HG03095 (cell line): ENCODE measurements around the gene CAMK1D.
"Not testable (repeated sequence)": the region's sequence is repeated elsewhere in the genome, so short reads cannot be mapped to it uniquely, and the experiment has no call there.

Source experiments
- ATAC-seq: cut with Tn5 transposase; IDR thresholded peaks from one replicate; pipeline ENCODE4 v1.9.1; 2021; ENCODE audit warnings: moderate library complexity; ENCODE audit not compliant: unreplicated experiment

Gene CAMK1D

DNA sequence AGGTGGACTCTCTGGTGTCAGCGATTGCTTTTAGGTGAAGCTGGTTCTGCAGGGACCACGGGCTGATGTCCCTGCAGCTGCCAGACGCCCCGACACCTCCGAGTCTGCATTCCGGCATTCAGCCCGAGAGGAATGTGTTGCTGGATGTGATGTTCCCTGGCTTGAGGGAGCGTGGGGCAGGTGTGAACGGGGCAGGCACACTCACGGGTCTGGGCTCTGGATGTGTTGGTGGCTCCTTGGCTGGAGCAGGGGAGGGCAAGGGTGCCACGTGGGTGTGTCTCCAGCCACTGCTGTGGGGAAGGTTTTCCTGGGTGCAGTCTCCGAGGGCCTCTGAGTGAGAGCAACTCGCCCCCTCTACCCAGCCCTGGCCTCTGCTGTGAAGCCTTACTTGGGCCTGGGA lies 140.5 kb downstream of the CAMK1D start:
- no peak for ATAC-seq

DNA sequence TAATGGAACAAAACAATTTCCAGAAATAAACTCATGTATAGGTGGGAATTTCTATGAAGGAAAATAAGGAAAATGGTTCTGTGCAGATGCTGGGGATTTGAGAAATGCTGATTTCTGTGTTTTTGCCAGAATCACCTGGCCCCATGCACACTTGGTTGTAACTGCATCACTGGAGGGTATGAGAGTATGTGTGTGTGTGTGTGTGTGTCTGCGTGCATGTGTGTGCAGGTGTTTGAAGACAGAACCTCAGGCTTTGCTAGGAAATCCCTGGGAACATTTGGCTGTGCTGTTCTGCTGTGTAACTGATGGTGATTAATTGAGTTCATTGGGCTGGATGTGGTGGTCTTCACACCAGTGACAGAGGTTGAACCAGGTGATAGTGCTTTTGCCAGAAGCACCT lies 141.6 kb downstream of the CAMK1D start:
- no peak for ATAC-seq

DNA sequence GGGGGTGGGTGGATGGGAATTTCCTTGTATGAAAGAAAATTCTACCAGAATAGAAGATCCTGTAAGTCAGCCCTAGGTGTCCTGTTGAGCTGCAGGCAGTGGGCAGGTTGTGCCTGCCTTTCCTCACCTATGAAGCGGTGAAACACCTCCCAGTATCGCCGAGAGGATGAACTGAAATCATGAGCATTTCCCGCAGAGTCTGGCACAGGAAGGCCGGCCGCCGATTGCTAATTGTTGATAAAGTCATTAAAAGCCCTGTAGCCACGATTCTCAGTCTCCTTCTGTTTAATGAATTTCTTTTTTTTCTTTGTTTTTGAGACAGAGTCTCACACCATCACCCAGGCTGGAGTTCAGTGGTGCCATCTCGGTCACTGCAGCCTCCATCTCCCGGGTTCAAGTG lies 142.1 kb downstream of the CAMK1D start:
- ATAC-seq: no peak

DNA sequence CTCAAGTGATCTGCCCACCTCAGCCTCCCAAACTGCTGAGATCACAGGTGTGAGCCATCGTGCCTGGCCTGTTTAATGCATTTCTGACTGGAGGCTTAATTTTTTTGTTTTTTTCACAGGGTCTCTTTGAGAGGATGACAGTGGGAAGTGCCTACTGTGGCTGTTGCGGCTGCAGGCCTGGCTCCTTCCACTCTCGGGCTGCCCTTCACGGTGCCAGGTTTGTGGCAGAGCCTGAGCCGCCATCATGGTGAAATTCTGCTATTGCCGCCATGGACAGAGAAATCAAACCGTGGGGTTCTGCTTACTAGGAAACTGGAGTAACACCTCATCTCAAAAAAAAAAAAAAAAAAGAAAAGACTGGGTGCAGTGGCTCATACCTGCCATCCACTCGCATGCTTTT lies 142.7 kb downstream of the CAMK1D start:
- ATAC-seq: no peak

- not testable (repeated sequence) for ATAC-seq
Observed at GRCh38 chr10:12497046-12497445, 147.7 kb downstream of the CAMK1D start.

DNA sequence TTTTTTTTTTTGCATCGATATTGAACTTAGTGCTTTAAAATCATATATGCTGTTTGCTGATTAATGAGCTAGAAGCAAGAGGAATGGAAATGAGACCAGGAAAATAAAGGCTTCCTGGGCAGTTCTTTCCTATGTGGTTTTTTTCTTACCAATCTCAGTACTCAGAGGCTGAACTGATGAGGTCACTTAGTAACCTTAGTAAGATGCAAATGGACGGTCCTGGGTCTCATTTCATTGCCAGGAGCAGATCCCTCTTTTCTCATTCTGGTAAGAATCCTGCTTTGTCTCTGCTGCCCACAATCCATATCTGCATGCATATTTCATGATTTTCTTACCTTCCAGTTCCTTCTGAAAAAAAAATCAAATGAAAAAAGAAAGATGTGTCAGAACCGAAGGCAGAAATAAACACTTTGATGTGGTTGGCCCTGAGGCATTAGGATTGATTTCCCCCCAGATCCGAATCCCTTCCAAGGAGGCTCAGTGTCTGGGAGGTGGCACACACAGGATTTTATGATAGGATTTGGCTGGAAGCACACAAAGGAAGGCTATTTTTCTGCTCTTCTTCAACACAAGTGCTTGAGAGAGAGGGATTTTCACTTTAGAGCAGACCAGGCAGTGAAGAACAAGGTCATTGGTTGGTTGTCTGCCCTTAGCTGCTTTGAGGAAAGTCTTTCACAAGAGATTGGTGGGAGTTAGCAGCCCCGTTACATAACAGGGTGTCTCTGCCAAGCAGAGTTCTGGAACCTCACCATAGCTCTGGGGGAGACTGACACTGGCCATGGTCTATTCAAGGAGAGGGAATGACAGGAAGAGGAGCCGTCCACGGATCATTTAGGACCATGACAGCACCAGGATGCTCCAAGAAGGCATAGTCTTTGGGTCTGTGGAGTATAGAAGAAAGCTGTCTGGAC lies 150.0 kb downstream of the CAMK1D start:
- no peak for ATAC-seq

DNA sequence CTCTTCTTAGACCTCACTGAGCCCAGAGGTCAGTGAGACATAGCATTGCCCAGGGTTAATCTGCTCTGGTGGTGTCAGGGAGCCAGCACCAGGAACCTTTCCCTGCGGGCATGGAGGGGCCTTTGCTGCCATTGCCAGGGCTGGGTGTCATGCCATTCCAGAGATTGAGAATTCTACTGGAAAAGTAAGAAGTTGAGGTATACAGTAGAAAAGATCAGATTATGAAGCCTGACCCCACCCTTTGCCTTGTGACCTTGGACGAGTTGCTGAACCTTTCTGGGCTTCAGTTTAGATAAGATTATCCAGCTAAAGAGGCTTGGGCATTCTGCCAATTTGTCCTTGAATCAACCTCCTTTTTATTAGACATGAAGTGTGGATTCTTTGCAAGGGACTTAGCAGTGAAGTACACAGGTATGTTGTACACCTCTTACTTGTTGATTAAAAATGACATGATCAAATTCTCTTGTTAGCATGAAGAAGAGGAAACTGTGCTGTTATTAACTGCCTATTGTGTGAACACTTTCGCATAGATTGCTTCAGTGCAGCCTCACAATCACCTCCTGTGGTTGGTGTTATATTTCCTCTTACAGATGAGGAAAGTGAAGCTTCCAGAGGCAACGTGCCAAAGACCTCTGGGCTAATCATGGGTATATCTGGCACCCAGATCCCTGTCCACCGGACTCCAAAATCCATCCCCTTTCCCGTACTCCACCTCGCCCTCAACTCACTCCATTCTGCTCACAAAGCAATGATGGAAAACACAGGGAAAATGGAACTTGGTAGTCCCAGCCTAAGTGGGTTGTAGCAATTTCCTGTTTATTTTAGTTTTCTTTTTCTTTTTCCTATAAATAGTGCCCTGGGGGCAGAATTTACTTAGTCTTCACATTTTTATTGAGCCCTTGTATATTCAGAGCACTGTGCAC lies 151.3 kb downstream of the CAMK1D start:
- no peak for ATAC-seq

- ATAC-seq: no peak
Observed at GRCh38 chr10:12501324-12501723, 152.0 kb downstream of the CAMK1D start.

- ATAC-seq: no peak
Observed at GRCh38 chr10:12501841-12502525, 152.6 kb downstream of the CAMK1D start.

GRCh38 chr10:12502526-12503274 lies 153.4 kb downstream of the CAMK1D start:
- no peak for ATAC-seq

- ATAC-seq: no peak
Observed at GRCh38 chr10:12503311-12503710, 154.0 kb downstream of the CAMK1D start.

DNA sequence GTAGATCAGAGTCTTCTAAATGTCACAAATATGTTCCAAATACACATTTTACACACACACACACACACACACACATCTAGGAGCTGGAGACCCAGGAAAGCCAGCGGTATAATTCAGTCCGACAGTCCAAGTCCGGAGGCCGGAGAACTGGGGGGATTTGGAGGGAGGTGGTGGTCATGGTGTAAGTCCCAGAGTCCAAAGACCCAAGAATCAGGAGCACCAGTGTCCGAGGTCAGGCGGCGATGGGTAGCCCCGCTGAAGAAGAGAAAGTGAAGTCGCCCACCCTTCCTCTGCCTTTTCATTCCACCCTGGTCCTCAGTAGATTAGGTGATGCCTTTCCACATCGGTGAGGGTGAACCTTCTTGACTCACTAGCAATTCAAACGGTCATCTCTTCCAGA lies 154.8 kb downstream of the CAMK1D start:
- no peak for ATAC-seq

GRCh38 chr10:12504628-12505027 lies 155.3 kb downstream of the CAMK1D start:
- no peak for ATAC-seq

DNA sequence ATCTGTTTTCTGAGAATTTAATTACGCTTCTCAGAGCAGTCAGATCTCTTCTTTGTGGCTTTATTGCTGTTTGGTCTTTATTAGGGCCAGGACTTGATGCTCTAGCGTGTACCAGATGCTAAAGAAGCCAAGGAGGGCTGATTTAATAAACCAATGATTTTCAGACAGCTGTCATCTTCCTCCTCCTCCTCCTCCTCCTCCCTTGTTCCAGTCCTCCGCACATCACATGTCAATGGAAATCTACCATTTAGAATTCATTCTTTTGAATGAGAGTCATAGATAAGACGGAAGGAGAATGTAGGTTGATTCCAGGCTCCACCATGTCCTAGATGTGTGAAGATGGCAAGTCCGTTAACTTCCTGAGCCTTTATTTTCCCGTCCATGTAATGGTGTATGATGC lies 156.3 kb downstream of the CAMK1D start:
- ATAC-seq: no peak

DNA sequence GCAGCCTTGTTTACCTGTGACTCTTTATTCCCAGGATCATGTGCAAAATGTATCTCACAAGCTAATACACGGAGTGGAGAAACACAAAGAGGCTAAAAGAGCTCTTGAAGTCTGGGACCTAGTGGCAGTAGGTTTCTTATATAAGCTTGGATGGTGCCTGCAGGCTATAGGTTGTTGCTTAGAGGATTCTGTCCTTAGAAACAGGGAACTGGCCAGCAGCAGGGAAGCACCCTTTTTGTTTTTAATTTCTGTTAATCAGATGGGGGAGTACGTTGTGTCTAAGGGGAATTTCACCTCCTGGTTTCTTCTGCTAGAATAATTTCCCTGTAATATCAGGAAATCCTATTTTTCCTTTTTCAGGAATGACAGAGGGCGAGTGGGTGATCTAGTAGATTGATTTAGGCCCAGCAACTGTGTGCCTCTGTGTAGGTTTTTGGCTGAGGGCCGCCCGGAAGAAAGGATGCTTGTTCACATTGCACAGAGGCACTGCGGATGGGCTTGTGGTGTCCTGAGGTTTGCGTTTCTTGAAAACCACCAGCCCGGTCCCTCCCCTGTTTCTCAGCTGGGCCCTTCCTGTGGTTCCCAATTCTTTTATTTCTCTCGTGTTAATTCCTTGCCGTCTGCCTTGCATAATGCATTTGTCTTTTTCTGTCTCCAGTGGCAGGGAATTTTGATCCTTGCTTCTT lies 158.0 kb downstream of the CAMK1D start:
- ATAC-seq: no peak

DNA sequence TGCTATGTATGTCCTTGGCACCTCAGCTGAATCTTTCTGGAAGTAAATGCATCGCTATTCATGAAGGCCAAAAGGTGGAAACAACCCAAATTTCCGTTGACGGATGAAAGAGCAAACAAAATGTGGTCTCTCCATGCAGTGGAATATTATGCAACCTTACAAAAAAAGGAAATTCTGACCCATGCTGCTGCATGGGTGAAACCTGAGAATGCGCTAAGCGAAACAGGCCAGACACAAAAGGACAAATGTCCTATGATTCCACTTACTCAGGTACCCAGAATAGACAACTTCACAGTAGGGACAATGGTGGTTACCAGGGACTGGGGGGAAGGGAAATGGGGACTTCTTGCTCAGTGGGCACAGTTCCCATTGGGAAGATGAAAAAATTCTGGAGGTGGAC lies 158.8 kb downstream of the CAMK1D start:
- no peak for ATAC-seq

DNA sequence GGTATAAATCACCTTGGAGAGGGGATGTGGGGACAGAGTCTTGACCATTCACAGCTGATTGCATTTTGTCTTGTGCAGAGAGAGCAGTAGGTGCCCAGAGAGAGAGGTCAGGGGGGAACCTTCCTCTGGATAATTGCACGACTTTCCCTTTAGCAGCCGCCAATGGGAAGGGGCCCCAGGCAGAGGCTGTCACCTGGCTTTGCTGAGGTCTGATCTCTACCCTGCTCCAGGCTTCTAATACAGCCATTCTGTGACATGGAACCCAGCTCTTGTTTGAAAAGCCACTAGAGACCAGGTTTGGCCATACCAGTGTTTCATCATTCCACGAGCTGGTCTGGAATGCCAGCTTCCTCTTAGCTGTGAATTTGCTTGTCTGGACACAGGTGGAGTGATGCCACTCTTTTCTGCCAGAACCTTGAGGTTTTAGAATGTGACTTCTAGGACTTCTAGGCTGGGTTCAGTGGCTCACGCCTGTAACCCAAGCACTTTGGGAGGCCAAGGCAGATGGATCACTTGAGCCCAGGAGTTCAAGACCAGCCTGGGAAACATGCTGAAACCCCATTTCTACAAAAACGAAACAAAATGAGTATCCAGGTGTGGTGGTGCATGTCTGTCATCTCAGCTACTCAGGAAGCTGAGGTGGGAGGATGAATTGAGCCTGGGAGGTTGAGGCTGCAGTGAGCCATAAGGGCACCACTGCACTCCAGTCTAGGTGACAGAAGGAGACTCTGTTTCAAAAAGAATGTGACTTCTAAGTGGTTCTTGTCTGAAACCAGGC lies 159.9 kb downstream of the CAMK1D start:
- no peak for ATAC-seq

DNA sequence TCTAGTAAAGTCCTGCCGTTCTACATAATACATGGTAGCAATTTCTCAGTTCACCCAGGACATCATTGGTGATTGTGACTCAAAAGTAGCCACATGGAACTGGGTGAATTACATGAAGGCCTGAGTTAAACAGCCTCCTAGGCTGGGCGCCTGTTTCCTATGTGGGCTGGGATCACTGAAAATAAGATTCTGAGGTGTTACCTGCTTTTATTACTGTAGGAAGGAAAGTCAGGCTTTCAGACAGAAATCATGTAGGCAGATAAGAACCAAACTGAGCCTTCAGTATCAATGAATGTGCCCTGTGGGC lies 160.4 kb downstream of the CAMK1D start:
- no peak for ATAC-seq

GRCh38 chr10:12510501-12510941 lies 161.2 kb downstream of the CAMK1D start:
- no peak for ATAC-seq
